Effector CD4-positive, alpha-beta T cell (primary cell): ENCODE results near the gene MRPS14.
A peak's percentile ranks its signal among the peaks of the same experiment; 100 is the strongest.
"Not testable (repeated sequence)": the region's sequence is repeated elsewhere in the genome, so short reads cannot be mapped to it uniquely, and the experiment has no call there.

Experiments
- DNase-seq: peaks from one replicate; pipeline ENCODE4 v3.0.0-alpha.2; 2020
- total RNA-seq: gene quantifications from one replicate; lab custom pipeline; 2026; lab: John Stamatoyannopoulos, UW

The MRPS14 gene
- 12.0 reads per million, percentile 35 among the genes with 10 or more reads in this experiment for total RNA-seq

GRCh38 chr1:175023043-175023921 is at the start of gene MRPS14:
Gene MRPS14, minus strand, starts transcription at chr1:175023425. Its CDS starts 17 bp downstream, at chr1:175023408.
- peak; percentile 97 for DNase-seq

GRCh38 chr1:175072099-175072951 is 49.1 kb upstream of the MRPS14 start:
- no peak for DNase-seq

- DNase-seq: no peak
These were observed 48.2 kb upstream of the MRPS14 start for GRCh38 chr1:175071276-175071943.

- DNase-seq: no peak
These were observed 47.6 kb upstream of the MRPS14 start for GRCh38 chr1:175070818-175071217.

GRCh38 chr1:175067362-175068106 is 44.3 kb upstream of the MRPS14 start, which contains the start of gene TNN:
Gene TNN, plus strand, starts transcription at chr1:175067833. Its CDS starts 9,586 bp downstream, at chr1:175077419.
- no peak for DNase-seq

GRCh38 chr1:175062858-175063257 is 39.6 kb upstream of the MRPS14 start:
- DNase-seq: no peak

GRCh38 chr1:175062339-175062738 is 39.1 kb upstream of the MRPS14 start:
- DNase-seq: no peak

- DNase-seq: no peak
These were observed 31.5 kb upstream of the MRPS14 start for GRCh38 chr1:175054736-175055135.

GRCh38 chr1:175050992-175051391 is 27.8 kb upstream of the MRPS14 start:
- DNase-seq: no peak

- no peak for DNase-seq
These were observed 22.3 kb upstream of the MRPS14 start for GRCh38 chr1:175045519-175045918.

GRCh38 chr1:175045097-175045496 is 21.9 kb upstream of the MRPS14 start:
- DNase-seq: no peak

- not testable (repeated sequence) for DNase-seq
These were observed 21.4 kb upstream of the MRPS14 start for GRCh38 chr1:175044591-175044990.

GRCh38 chr1:175043824-175044223 is 20.6 kb upstream of the MRPS14 start:
- no peak for DNase-seq

GRCh38 chr1:175042650-175043049 is 19.4 kb upstream of the MRPS14 start:
- DNase-seq: no peak

- no peak for DNase-seq
These were observed 17.2 kb upstream of the MRPS14 start for GRCh38 chr1:175040324-175040879.

- no peak for DNase-seq
These were observed 14.2 kb upstream of the MRPS14 start for GRCh38 chr1:175037416-175037815.

- no peak for DNase-seq
These were observed 13.3 kb upstream of the MRPS14 start for GRCh38 chr1:175036476-175036875.

- no peak for DNase-seq
These were observed 12.6 kb upstream of the MRPS14 start for GRCh38 chr1:175035865-175036264.

GRCh38 chr1:175034775-175035174 is 11.6 kb upstream of the MRPS14 start:
- no peak for DNase-seq

GRCh38 chr1:175033953-175034352 is 10.7 kb upstream of the MRPS14 start:
- no peak for DNase-seq

GRCh38 chr1:175024773-175025172 is 1.5 kb upstream of the MRPS14 start:
- DNase-seq: no peak

- not testable (repeated sequence) for DNase-seq
These were observed 657 bp upstream of the MRPS14 start for GRCh38 chr1:175023922-175024242.
